Jurkat, Clone E6-1 (cell line): ENCODE measurements around the gene CD33.
"Not testable (repeated sequence)": the region's sequence is repeated elsewhere in the genome, so short reads cannot be mapped to it uniquely, and the experiment has no call there.

Experiments
- DNase-seq: peaks from one replicate; pipeline ENCODE4 v3.0.0-alpha.2; 2011; ENCODE audit warnings: low read depth, low spot score
- H3K4me3 ChIP-seq: 2 replicates; pipeline ENCODE4 v1.5.1; 2011; ENCODE audit warnings: mild to moderate bottlenecking, low read length, control low read depth, moderate library complexity

Gene CD33

GRCh38 chr19:51204321-51204720, 20.6 kb upstream of the CD33 start:
- DNase-seq: no peak
- no peak overlapping the region for H3K4me3 ChIP-seq

GRCh38 chr19:51207747-51208146, 17.1 kb upstream of the CD33 start:
- no peak for DNase-seq
- H3K4me3 ChIP-seq: no peak overlapping the region

- DNase-seq: no peak
- H3K4me3 ChIP-seq: no peak overlapping the region
Measured at GRCh38 chr19:51210191-51210784, 14.6 kb upstream of the CD33 start.

- not testable (repeated sequence) for H3K4me3 ChIP-seq, DNase-seq
Measured at GRCh38 chr19:51210874-51211361, 14.0 kb upstream of the CD33 start.

- DNase-seq: no peak
- H3K4me3 ChIP-seq: no peak overlapping the region
Measured at GRCh38 chr19:51211833-51212232, 13.0 kb upstream of the CD33 start.

GRCh38 chr19:51219307-51219706, 5.6 kb upstream of the CD33 start:
- H3K4me3 ChIP-seq: no peak overlapping the region
- DNase-seq: no peak

- no peak overlapping the region for H3K4me3 ChIP-seq
- no peak for DNase-seq
Measured at GRCh38 chr19:51219971-51220370, 4.9 kb upstream of the CD33 start.

- H3K4me3 ChIP-seq: no peak overlapping the region
- DNase-seq: no peak
Measured at GRCh38 chr19:51220996-51221395, 3.9 kb upstream of the CD33 start.

GRCh38 chr19:51224163-51224641, 678 bp upstream of the CD33 start:
- H3K4me3 ChIP-seq: no peak overlapping the region
- DNase-seq: no peak

- no peak for DNase-seq
- H3K4me3 ChIP-seq: no peak overlapping the region
Measured at GRCh38 chr19:51226067-51226466, 1.2 kb downstream of the CD33 start.

- no peak for DNase-seq
- no peak overlapping the region for H3K4me3 ChIP-seq
Measured at GRCh38 chr19:51227326-51227725, 2.4 kb downstream of the CD33 start.

- DNase-seq: no peak
- H3K4me3 ChIP-seq: no peak overlapping the region
Measured at GRCh38 chr19:51227966-51228365, 3.1 kb downstream of the CD33 start.

GRCh38 chr19:51240866-51241265, 16.0 kb downstream of the CD33 start:
- DNase-seq: no peak

GRCh38 chr19:51242881-51243630, 18.2 kb downstream of the CD33 start:
- DNase-seq: no peak
- no peak overlapping the region for H3K4me3 ChIP-seq

More at GRCh38 chr19:51240866-51241265, 16.0 kb downstream of the CD33 start:
- H3K4me3 ChIP-seq: no peak overlapping the region

- H3K4me3 ChIP-seq: no peak overlapping the region
- peak; percentile 35 for DNase-seq
Measured at GRCh38 chr19:51246164-51246552, 21.3 kb downstream of the CD33 start.

- no peak overlapping the region for H3K4me3 ChIP-seq
- no peak for DNase-seq
Measured at GRCh38 chr19:51247972-51248590, 23.2 kb downstream of the CD33 start.

GRCh38 chr19:51250786-51251467, 26.0 kb downstream of the CD33 start, which contains the start of gene SIGLECL1:
Gene SIGLECL1, plus strand, starts transcription at chr19:51251080. Its CDS starts 12,993 bp downstream, at chr19:51264073.
- H3K4me3 ChIP-seq: no peak within 1 kb of the TSS
- no peak for DNase-seq

GRCh38 chr19:51251468-51251820, 26.6 kb downstream of the CD33 start:
- no peak for DNase-seq
- no peak overlapping the region for H3K4me3 ChIP-seq

GRCh38 chr19:51252306-51253079, 27.6 kb downstream of the CD33 start:
- no peak for DNase-seq
- no peak overlapping the region for H3K4me3 ChIP-seq
